Measurements from ENCODE around the gene ZBTB4. TPM values are rescaled to one million over a fixed set of nuclear protein-coding genes. Genes with fewer than 3 reads are reported as not detected.

The ZBTB4 gene
- total and polyA plus RNA-seq, 9 of the 15 experiments (the other 6 are each of a cell fraction or from before 2014, with no cell fraction given) = 0.92 to 6.9 (median 3.3) TPM

DNA sequence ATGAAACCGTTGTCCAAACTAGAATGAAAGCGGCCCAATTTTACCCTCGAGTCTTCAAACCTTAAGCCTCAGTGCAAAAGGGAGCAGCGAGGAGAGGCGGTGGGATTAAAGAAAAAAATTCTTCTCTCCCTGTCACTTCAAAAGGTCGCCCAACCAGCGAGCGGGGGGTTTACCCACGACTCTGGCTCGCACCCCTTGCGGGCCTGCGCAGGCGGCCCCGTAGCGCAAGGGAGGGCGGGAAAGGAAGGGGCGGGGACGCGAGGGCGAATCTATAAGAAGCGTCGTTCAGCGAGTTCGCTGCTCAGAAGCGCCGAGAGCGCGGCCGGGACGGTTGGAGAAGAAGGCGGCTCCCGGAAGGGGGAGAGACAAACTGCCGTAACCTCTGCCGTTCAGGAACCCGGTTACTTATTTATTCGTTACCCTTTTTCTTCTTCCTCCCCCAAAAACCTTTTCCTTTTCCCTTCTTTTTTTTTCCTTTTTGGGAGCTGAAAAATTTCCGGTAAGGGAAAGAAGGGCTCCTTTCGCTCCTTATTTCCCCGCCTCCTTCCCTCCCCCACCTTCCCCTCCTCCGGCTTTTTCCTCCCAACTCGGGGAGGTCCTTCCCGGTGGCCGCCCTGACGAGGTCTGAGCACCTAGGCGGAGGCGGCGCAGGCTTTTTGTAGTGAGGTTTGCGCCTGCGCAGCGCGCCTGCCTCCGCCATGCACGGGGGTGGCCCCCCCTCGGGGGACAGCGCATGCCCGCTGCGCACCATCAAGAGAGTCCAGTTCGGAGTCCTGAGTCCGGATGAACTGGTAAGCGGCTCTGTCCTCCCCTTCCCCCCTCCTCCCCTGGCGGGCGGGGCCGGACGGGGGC, 4.9 kb upstream of the ZBTB4 start, which contains the start of gene POLR2A (continued):
- TF ChIP-seq, protein P1, sequence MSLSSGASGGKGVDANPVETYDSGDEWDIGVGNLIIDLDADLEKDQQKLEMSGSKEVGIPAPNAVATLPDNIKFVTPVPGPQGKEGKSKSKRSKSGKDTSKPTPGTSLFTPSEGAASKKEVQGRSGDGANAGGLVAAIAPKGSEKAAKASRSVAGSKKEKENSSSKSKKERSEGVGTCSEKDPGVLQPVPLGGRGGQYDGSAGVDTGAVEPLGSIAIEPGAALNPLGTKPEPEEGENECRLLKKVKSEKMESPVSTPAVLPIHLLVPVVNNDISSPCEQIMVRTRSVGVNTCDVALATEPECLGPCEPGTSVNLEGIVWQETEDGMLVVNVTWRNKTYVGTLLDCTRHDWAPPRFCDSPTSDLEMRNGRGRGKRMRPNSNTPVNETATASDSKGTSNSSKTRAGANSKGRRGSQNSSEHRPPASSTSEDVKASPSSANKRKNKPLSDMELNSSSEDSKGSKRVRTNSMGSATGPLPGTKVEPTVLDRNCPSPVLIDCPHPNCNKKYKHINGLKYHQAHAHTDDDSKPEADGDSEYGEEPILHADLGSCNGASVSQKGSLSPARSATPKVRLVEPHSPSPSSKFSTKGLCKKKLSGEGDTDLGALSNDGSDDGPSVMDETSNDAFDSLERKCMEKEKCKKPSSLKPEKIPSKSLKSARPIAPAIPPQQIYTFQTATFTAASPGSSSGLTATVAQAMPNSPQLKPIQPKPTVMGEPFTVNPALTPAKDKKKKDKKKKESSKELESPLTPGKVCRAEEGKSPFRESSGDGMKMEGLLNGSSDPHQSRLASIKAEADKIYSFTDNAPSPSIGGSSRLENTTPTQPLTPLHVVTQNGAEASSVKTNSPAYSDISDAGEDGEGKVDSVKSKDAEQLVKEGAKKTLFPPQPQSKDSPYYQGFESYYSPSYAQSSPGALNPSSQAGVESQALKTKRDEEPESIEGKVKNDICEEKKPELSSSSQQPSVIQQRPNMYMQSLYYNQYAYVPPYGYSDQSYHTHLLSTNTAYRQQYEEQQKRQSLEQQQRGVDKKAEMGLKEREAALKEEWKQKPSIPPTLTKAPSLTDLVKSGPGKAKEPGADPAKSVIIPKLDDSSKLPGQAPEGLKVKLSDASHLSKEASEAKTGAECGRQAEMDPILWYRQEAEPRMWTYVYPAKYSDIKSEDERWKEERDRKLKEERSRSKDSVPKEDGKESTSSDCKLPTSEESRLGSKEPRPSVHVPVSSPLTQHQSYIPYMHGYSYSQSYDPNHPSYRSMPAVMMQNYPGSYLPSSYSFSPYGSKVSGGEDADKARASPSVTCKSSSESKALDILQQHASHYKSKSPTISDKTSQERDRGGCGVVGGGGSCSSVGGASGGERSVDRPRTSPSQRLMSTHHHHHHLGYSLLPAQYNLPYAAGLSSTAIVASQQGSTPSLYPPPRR (CRISPR knock-in tag; IDR thresholded peaks at IDR 0.05; ENCODE audit: borderline replicate concordance) = peak; percentile 11; the same call in 1 of the 2 replicates
- TF ChIP-seq, protein P2, sequence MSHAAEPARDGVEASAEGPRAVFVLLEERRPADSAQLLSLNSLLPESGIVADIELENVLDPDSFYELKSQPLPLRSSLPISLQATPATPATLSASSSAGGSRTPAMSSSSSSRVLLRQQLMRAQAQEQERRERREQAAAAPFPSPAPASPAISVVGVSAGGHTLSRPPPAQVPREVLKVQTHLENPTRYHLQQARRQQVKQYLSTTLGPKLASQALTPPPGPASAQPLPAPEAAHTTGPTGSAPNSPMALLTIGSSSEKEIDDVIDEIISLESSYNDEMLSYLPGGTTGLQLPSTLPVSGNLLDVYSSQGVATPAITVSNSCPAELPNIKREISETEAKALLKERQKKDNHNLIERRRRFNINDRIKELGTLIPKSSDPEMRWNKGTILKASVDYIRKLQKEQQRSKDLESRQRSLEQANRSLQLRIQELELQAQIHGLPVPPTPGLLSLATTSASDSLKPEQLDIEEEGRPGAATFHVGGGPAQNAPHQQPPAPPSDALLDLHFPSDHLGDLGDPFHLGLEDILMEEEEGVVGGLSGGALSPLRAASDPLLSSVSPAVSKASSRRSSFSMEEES (CRISPR knock-in tag; IDR thresholded peaks at IDR 0.05) = no peak
- TF ChIP-seq WHSC1 (IDR thresholded peaks at IDR 0.05; ENCODE audit: low read length) (no peak), FOXK2 (conservative IDR thresholded peaks at IDR 0.05 in 1 of 2, IDR thresholded peaks at IDR 0.05 in 1 of 2; ENCODE audit: low read depth in 2 of 2) (peak in 1 of 2 experiments; percentile 99; a peak in 2 of 4 replicates), DIDO1 (tag; IDR thresholded peaks at IDR 0.05; ENCODE audit: low read depth) (no peak), PRMT5 (CRISPR knock-in tag; IDR thresholded peaks at IDR 0.05) (no peak), SREBF2 (CRISPR knock-in tag; IDR thresholded peaks at IDR 0.05) (no peak), TAF1 (IDR thresholded peaks at IDR 0.05; ENCODE audit: control insufficient read depth, extremely low read depth, insufficient read depth, low read length, severe bottlenecking) (peak; percentile 99), NFIC (IDR thresholded peaks at IDR 0.05) (peak; percentile 71), ETV1 (tag; conservative IDR thresholded peaks at IDR 0.05; ENCODE audit: low read depth) (peak; percentile 83), FIP1L1 (IDR thresholded peaks at IDR 0.05; ENCODE audit: low read depth, low read length, poor library complexity, severe bottlenecking) (peak; percentile 41), CSDE1 (IDR thresholded peaks at IDR 0.05) (peak in 1 of 2 experiments; percentile 92; a peak in 2 of 4 replicates), NELFE (IDR thresholded peaks at IDR 0.05; ENCODE audit: insufficient read depth, insufficient read length) (peak; percentile 99)
- TF ChIP-seq, protein P3, sequence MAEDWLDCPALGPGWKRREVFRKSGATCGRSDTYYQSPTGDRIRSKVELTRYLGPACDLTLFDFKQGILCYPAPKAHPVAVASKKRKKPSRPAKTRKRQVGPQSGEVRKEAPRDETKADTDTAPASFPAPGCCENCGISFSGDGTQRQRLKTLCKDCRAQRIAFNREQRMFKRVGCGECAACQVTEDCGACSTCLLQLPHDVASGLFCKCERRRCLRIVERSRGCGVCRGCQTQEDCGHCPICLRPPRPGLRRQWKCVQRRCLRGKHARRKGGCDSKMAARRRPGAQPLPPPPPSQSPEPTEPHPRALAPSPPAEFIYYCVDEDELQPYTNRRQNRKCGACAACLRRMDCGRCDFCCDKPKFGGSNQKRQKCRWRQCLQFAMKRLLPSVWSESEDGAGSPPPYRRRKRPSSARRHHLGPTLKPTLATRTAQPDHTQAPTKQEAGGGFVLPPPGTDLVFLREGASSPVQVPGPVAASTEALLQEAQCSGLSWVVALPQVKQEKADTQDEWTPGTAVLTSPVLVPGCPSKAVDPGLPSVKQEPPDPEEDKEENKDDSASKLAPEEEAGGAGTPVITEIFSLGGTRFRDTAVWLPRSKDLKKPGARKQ (CRISPR knock-in tag; IDR thresholded peaks at IDR 0.05) = no peak
- TF ChIP-seq, protein P4, sequence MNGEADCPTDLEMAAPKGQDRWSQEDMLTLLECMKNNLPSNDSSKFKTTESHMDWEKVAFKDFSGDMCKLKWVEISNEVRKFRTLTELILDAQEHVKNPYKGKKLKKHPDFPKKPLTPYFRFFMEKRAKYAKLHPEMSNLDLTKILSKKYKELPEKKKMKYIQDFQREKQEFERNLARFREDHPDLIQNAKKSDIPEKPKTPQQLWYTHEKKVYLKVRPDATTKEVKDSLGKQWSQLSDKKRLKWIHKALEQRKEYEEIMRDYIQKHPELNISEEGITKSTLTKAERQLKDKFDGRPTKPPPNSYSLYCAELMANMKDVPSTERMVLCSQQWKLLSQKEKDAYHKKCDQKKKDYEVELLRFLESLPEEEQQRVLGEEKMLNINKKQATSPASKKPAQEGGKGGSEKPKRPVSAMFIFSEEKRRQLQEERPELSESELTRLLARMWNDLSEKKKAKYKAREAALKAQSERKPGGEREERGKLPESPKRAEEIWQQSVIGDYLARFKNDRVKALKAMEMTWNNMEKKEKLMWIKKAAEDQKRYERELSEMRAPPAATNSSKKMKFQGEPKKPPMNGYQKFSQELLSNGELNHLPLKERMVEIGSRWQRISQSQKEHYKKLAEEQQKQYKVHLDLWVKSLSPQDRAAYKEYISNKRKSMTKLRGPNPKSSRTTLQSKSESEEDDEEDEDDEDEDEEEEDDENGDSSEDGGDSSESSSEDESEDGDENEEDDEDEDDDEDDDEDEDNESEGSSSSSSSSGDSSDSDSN (IDR thresholded peaks at IDR 0.05; ENCODE audit: borderline replicate concordance in 1 of 2, low read depth in 2 of 2, low read length in 2 of 2) = peak in 1 of 2 experiments; percentile 50; a peak in 1 of 4 replicates
